ENCODE measurements around the gene HECTD1.

- no peak for TF ChIP-seq POLR2A (IDR thresholded peaks at IDR 0.05; ENCODE audit: low read length)
- TF ChIP-seq GATA1 (IDR thresholded peaks at IDR 0.05; ENCODE audit: low read depth, low read length) = no peak
Observed at GRCh38 chr14:31084385-31084784, 123.2 kb downstream of the HECTD1 start.
